ENCODE measurements around the gene MMRN2.
A peak's percentile ranks its signal among the peaks of the same experiment; 100 is the strongest.

The MMRN2 gene

DNA sequence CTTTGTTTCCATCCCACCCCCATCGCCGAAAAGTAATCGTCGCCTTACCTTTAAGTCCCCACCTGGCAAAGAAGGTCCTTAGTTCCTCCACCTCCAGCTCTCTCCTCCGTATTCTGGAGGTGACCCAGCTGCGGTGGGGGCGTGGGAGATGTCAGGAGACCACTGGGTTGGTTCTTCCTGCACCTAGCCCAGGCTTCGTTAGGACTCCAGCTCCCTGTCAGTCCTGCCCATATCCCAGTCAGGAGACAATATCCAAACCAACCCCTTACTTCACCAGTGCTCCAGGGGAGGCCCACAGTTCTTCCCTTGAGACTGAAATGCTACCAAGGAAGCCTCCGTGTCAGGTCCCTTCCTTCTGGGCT lies 11.6 kb upstream of the MMRN2 start:
- no peak for DNase-seq

DNA sequence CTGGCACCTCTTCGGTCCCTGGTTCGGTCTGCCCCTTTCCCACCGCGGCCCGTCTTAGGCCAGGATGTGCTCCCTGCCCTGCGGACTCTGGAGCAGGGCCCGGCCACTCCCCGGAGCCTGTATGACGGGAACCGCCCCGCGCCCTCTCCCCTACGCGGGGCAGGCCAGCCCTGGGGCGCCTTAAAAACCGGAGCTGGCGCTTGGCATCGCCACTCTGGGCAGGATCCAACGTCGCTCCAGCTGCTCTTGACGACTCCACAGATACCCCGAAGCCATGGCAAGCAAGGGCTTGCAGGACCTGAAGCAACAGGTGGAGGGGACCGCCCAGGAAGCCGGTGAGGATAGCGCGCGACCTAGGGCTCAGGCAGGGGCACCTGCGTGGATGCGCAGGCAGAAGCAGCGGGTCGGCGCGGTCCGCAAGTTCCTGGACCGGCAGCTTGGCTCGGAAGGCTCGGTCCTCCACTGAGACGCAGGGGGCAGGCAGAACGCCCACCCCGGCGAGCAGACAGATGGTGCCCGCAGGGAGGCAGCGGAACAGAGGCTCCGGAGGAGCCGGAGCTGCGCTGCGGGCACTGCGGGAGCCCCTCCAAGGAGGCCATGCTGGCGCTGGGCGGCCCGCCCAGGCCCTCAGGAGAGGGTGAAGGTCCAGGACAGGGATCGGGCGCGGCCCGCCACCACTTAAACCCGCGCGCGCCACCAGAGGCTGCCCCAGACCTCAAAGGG lies 11.0 kb upstream of the MMRN2 start, which contains the start of gene ADIRF:
Gene ADIRF (plus strand): TSS at position 212 of the 723 bp plus-strand sequence. CDS start 63 bp downstream, at position 275.
- no peak for DNase-seq

DNA sequence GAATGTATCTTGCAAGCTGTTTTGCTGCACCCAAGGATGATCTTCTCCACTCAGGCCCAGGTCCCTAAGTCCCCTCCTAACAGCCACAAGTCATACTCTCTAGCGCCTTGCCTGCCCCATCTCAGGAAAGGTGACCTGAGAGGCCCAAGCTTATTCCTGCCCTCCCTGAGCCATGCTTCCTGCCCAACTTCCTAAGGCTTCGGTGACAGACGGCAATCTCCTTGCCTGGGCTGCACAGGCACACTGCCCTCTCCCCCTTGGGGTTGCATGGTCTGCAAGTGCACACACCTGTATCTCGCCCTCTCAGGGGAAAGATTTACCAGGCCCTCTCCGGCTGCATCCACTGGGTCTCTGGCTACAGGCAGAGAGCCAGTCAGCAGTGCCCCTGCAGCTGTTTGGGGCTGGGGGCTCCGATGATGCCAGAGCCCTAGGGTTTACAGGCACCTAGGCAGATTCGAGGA lies 10.1 kb upstream of the MMRN2 start:
- DNase-seq = no peak

DNA sequence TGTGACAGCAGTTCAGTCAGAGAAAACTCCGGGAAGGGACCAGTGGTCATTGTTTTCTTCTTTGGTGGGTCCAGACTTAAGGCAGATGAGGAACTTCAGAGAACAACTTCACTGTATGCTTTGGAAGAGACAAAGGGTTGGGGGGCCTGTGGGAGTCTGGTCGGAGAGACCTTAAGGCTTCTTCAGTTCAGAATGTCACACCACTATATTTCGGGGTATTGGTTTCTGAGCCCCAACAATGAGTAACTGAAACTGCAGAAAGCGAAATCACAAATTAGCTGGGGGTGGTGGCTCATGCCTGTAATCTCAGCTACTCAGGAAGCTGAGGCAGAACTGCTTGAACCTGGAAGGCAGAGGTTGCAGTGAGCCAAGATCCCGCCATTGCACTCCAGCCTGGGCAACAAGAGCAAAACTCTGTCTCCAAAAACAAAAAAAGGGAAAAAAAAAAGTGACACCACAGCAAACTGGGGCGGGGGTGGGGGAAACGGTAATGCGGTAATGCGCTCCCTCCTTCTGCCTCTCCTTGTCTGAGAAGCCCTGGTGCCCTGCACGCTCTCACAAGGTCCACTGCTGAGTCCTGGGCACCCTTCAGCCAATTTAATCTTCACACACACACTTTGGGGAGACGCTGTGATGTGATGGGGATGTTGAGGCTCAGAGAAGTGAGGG lies 8.7 kb upstream of the MMRN2 start:
- DNase-seq = peak in 1 of 3 donors; percentile 39

DNA sequence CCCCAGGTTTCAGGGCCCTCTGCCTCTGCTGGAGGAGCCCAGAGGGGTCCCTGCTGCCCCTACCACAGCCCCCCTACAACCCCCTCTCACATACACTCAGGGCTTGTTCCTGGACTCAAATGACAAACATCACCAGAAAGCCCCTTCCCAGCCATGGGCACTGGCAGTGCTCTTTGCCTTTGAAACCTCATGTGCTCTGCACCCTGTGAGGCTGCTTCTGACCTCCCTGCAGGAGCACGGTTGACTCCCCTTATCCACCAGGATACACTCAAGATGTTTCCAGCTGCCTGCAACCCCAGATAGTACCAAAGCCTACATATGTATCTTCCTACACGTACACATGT lies 7.4 kb upstream of the MMRN2 start:
- no peak for DNase-seq

DNA sequence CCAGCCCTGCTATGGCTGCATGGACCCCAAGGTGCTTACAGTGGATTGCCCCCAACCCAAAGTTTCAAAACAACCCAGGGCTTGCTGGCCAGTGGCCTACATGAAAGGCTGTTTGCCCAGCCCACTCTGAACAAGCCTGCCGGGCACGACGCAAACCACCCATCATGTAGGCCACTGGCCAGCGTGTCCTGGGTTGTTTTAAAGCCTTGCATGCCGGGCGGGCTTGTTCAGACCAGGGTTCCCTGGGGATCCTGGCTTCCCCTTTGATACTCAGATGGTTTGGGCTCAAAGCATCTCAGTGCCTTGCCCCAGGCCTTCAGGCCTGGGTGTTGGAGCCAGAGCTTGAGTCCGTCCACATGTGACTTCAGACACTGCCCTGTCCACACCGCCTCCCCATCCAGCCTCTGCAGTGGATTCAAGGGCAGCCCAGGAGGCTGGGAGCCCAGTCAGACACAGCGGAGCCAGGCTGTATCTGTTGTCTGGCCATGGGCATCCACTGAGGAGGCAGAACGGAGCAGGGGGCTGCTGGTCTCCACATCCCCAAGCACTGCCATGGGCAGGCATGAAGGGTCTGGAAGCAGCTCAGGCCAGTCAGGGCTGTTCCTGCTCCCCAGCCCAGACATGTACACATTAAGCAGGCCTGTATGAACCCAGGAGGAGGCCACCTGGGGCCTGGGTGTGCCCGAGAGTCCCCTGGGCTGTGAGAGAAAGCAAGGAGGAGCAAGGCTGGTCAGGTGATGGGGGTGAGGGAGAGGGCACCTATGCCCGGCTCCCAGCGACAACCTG lies 6.8 kb upstream of the MMRN2 start:
- no peak for DNase-seq

DNA sequence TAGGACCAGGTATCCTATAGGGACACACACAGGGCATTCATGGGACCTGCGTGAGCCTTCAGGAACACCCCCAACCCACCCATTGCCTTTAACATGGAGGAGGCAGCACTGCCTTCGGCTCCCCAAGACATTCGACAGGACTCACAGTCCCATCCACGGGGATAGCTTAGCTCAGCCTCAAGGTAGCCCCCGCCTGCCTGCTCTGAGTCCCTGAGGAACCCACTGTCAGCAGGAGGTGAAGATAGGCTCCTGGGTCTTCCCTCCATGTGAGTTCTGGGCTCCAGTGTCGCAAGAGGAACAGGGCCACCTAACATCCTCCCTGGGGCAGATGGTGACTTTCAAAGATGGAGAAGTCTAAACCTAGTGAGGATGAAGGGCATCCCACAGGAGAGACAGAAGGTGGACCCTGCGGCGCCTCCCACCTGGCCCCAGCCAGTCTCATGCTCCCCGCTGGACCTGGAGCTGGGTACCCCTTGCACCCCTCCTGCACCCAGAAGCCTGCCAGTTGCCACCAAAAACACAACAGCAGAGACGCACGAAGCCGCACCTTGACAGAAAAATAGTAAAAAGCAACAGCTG lies 6.0 kb upstream of the MMRN2 start:
- DNase-seq = no peak

DNA sequence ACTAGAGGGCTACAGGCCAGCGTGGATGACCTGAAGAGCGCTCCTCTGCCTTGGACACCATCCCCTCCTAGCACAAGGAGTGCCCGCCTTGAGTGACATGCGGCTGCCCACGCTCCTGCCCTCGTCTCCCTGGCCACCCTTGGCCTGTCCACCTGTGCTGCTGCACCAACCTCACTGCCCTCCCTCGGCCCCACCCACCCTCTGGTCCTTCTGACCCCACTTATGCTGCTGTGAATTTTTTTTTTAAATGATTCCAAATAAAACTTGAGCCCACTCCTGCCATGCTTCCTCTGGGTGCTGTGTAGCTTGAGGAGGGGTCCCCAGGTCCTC lies 5.5 kb upstream of the MMRN2 start:
- DNase-seq = no peak

DNA sequence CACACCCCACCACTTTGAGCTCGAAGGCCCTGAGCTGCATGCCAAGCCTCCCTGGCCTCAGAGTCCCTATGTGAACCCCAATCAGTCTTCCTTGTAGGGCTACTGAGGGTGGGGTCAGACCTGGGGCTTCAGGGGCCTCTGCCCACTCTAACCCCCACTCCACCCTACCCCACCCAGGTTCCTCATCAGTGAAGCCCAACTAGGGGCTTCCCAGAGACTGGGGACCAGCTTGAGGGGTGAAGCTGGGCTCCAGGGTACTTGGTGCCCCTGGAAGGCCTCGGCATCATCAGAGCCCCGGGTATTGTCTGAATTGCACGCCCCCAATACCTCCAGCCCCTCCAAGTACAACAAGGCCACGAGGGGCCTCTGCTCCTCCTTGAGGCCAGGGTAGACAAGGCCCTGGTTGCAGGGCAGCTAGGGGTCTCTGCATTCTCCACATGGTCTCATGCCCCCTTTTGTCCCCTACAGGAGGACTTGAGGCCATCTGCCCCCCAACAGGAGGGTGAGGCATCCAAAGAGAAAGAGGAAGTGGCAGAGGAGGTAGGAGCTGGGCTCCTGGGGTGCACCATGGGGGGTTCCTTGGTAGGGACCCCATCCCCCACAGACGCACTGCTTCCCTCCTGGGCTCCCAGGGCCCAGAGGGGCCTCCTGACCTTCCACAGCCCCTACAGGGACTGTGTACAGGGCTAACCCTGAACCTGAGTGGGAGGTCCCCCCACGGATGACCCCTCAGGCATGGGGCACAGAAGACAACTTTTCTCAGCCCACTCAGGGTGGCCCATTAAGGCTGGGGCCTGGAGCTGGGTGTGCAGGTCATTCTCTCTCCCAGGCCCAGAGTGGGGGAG lies 4.9 kb upstream of the MMRN2 start:
- DNase-seq = no peak

DNA sequence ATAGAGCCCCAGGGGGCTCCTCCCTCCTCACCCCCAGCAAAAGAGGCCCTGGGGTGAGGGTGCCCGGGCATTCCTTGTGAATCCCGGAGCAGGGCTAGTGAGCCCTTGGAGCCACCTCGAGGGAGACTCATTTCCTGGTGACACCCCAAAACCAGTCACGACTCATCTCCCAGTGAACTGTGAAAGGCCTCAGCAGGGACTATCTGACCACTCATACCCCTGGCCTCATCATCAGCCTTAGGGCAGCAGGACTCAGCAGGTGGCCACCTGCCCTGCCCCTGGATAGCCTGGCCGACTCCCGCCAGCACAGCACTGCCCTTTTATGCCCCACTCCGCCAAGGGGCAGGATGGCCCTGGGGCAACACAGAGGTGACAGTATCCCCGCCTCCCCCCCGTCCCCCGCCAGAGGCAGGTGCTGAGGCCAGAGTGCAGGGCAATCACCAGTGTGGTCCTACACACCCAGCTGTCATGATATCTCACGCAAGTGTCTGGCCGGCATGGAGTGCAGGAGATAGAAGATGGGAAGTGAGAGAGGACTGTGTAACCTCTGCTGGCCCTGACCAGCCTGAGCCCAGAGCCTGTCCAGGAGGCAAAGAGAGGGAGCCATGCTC lies 4.2 kb upstream of the MMRN2 start:
- peak; percentile 74 to 86 (median 79) for DNase-seq

DNA sequence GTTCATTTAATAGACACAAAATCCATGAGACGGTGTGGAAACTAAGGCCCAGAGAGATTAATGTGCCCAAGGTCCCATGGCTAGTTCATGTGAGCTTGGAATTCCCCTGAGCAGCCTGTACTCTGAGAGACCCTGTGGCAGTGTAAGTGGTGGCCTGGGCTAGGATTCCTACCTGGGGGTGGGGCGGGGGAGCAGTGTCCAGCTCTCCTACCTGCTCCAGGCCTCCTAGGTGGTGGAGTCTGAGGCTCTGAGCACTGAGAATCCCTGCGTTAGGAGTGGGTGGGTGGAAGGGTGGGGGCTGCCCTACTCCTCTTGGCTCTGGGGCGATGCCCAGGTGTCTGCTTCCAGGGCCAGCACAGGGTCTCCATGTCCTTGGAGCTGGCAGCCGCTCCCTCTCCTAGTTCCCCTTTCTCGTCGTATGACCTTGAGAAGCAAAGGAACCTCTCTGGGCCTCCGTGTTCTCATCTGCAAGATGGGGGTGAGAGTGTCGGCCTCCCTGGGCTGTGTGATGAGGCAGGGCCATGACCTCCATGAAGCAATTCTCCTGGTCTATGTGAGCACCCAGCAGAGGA lies 3.5 kb upstream of the MMRN2 start:
- no peak for DNase-seq

DNA sequence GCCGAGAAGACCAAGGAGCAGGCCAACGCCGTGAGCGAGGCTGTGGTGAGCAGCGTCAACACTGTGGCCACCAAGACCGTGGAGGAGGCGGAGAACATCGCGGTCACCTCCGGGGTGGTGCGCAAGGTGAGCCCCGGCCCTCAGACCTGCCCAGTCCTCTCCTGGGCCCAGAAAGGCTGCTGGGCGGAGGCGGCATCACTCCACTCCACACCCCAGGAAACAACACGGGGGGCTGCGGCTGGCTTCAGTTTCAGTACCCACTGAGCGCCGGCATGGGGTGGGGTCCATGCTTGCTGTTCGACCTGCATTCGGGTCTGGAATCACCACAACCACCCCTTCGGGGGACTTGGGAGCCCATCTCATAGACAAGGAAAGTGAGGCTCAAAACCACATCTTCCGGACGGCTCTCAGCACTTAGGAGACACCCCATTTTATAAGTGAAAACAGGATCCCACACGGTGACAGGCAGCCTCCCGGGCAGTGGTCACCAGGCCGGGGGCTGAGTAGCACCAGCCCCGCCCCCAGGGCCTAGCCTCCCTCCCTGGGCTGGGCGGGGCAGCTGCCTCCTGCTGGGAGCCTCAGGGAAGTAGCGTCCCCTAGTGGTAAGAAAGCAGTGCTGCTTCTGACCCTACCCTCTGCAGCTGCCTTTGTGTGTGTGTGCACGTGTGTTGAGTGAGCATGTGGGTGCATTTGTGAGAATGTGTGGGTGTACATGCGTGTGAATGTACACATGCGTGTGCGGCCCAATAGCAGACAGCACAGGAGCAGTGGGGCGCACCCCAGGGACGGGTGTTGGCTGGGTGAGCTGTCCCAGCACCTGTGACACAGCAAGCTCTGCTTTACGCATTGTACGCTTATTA lies 2.8 kb upstream of the MMRN2 start:
- DNase-seq = peak; percentile 74 to 85 (median 76)

DNA sequence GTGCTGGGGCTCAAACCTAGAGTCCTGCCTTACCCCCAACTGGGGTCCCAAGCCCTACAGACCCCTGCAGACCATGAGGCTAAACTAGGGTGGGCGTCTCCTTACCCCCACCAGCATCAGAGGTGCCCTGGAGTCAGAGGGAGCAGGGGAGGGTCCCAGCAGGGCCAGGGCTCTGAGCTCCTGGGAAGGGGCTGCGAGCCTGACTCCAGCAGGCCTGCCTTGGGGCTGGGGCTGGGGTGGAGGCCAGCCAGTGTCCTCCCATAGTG lies 2.3 kb upstream of the MMRN2 start:
- no peak for DNase-seq

DNA sequence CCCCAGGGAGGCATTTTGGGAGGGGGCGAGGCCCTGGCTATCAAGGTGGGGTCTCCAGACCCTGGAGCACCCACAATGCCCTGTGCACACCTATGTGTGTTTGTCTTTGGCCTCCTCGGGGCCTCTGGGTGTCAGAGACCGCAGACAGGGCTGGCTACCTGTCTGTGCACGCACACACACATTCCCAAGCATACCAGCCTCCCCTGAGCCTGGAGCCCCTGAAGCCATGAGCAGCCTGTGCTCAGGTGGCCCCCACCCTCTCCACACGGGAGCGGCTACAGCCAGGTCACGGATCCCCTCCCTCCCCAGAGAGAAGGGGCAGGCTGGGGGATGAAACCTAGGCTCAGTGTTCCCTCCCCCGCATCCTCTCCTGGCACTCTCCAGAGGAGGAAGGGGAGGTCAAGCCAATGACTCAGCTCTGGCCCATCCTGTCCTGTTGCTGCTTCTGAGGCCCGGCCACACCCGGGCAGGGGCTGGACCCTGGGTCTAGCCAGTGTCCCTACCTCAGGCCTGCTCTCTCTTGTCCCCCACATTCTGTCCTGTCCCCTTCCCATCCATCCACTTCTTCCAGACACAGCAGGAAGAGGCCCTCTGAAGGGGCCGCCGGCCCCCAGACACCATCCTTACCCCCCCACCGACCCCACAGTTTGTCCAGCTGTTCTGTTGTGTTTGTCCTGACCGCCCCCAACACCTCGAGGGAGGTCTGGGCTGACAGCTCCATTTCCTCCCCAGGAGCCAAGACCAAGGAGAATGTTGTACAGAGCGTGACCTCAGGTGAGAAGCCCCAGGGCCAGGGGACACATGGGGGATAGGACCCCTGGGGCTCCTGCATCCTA lies 1.7 kb upstream of the MMRN2 start:
- DNase-seq = peak in 2 of 3 donors; percentile 33 to 38

DNA sequence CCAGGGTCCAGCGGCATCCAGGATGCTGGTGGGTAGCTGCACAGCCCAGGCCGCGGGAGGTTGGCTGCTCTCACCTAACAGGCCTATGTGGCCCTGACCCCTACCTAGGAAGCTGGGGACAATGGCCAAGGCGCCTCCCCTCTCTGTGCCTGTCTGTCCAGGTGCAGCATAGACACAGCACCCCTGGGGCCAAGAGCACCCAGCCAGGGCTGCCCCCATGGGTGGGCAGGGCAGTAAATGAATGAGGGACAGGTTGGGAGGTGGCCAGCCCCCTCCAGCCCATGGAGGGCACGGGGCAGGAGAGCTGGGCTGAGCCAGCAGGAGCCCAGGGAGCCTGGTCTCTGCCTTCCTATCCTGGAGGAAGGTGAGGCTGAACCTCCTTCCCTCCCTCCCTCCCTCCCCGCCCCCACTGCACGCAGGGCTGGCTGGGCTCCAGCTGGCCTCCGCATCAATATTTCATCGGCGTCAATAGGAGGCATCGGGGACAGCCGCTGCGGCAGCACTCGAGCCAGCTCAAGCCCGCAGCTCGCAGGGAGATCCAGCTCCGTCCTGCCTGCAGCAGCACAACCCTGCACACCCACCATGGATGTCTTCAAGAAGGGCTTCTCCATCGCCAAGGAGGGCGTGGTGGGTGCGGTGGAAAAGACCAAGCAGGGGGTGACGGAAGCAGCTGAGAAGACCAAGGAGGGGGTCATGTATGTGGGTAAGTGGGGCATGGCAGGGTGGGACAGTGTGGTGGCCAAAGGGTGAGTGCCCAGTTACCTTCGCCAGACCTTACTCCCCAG lies 893 bp upstream of the MMRN2 start, which contains the start of gene SNCG:
Gene SNCG (plus strand): TSS at position 484 of the 785 bp plus-strand sequence. CDS start 99 bp downstream, at position 583.
- no peak for DNase-seq

DNA sequence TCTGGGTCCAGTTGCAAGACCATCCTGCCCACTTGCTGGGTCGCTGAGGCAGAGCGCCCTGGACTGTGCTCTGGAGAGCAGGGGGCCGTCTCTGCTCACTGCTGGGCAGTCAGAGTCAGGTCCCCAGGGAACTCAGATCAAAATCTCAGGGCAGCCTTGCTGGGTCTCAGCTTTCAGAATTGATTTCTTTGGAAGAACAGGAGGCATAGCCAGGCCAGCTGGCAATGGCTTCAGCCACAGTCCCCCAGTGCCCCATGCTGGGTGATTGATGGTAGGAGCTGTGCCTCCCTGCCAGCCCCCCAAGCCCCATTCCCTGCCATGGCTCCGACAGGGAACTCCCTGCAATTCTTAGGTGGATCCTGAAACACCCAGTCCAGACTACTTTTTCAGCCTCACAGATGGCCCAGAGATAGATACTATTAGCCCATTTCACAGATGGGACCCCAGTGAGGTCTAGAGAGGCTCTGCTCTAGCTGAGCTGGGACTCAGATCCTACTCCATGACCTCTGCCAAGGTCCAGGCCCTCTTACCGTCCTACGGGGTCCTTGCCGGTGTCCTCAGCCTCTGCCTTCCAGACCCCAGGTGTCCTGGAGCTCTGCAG lies 467 bp downstream of the MMRN2 start:
- no peak for DNase-seq

DNA sequence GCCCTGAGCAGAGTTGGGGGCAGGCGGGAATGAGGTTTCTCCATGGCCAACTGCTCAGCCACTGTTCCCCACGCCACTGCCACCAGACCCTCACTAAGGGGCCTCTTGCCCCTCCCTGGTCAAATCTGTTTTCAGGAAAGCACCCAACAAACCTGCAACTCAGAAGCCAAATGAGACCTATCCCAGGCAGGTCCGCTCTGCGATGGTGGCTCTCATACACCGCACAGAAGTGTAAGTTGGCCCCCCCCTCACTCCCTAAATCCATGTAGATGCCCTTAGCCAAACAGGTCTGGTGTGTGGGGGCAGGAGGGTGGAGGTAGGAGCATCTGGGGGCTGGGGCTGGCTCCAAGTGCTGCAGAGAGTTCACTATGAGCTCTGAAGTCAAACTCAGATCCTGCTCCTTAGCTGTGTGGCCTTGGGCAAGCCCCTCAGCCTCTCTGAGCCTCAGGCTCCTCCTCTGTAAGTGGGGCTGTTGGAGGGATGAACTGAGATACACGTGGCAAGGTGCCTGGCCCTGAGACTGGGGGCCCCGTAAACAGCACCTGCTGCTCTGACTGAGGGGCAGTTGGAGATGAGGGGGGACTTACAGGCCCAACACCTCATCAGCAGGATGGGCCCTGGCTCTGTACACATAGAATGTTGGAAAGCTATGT lies 1.1 kb downstream of the MMRN2 start:
- no peak for DNase-seq

All from suppressor macrophage treated with lipopolysaccharide for 1 hour (primary cell).